GM23338 (cell line): ENCODE data around the gene GARIN1A. TPM values are rescaled to one million over a fixed set of nuclear protein-coding genes. Genes with fewer than 3 reads are reported as not detected.

Experiments used
- ATAC-seq: fragments of 200-7000 bp; cut with Tn5 transposase; 3 replicates; pipeline ENCODE4 v1.9.1; 2020
- DNase-seq: peaks from one replicate; pipeline ENCODE4 v3.0.0-alpha.2; 2015; ENCODE audit warnings: low spot score
- H2AFZ ChIP-seq: fragments of 200-600 bp; sonication (generic); 2 replicates; pipeline ENCODE4 v1.8.0; 2016; ENCODE audit warnings: antibody characterized with exemption, mild to moderate bottlenecking, moderate library complexity
- H3F3A ChIP-seq: fragments of 200-600 bp; sonication (generic); replicated peaks from 2 replicates; pipeline ENCODE4 v1.8.0; 2017; ENCODE audit warnings: antibody characterized with exemption, mixed run types, low read depth
- H3K27ac ChIP-seq: fragments of 200-600 bp; sonication (generic); 2 replicates; pipeline ENCODE4 v1.6.1; 2016; ENCODE audit warnings: low read depth
- H3K27me3 ChIP-seq: fragments of 200-600 bp; sonication (generic); 2 replicates; pipeline ENCODE4 v1.8.0; 2016; ENCODE audit warnings: mild to moderate bottlenecking, mixed run types, moderate library complexity; ENCODE audit not compliant: insufficient read depth
- H3K36me3 ChIP-seq: fragments of 200-600 bp; sonication (generic); 2 replicates; pipeline ENCODE4 v1.8.0; 2016; ENCODE audit warnings: mild to moderate bottlenecking; ENCODE audit not compliant: insufficient read depth
- H3K4me1 ChIP-seq: fragments of 200-600 bp; sonication (generic); 2 replicates; pipeline ENCODE4 v1.8.0; 2016; ENCODE audit warnings: mild to moderate bottlenecking, moderate library complexity; ENCODE audit not compliant: insufficient read depth
- H3K4me2 ChIP-seq: fragments of 200-600 bp; sonication (generic); 2 replicates; pipeline ENCODE4 v1.7.1; 2017; ENCODE audit warnings: mixed run types
- H3K4me3 ChIP-seq: fragments of 200-600 bp; sonication (generic); 2 replicates; pipeline ENCODE4 v1.6.1; 2016; ENCODE audit warnings: mixed run types
- H3K79me2 ChIP-seq: fragments of 200-600 bp; sonication (generic); replicated peaks from 2 replicates; pipeline ENCODE4 v1.8.0; 2017; ENCODE audit warnings: mild to moderate bottlenecking; ENCODE audit not compliant: insufficient read depth
- H3K9me2 ChIP-seq: fragments of 200-600 bp; sonication (generic); 2 replicates; pipeline ENCODE4 v1.8.0; 2017; ENCODE audit not compliant: insufficient read depth
- H4K20me1 ChIP-seq: fragments of 200-600 bp; sonication (generic); replicated peaks from 2 replicates; pipeline ENCODE4 v1.8.0; 2017; ENCODE audit warnings: mild to moderate bottlenecking; ENCODE audit not compliant: insufficient read depth
- H3K27ac Mint-ChIP-seq: 2 replicates; pipeline ENCODE4 v1.8.0; 2020; ENCODE audit warnings: inconsistent platforms, mild to moderate bottlenecking, moderate library complexity, mixed read lengths
- H3K27me3 Mint-ChIP-seq: 3 replicates; pipeline ENCODE4 v1.8.0; 2022; ENCODE audit warnings: low read depth, mild to moderate bottlenecking, moderate library complexity, mixed read lengths, inconsistent platforms; ENCODE audit not compliant: insufficient read depth, poor library complexity
- H3K36me3 Mint-ChIP-seq: 3 replicates; pipeline ENCODE4 v1.8.0; 2021; ENCODE audit warnings: low read depth, mild to moderate bottlenecking, inconsistent platforms, moderate library complexity, mixed read lengths
- H3K4me1 Mint-ChIP-seq: 3 replicates; pipeline ENCODE4 v1.8.0; 2020; ENCODE audit warnings: mild to moderate bottlenecking, inconsistent platforms, mixed read lengths
- H3K4me3 Mint-ChIP-seq: 3 replicates; pipeline ENCODE4 v1.8.0; 2021; ENCODE audit warnings: moderate library complexity, mild to moderate bottlenecking, inconsistent platforms, mixed read lengths
- H3K9me3 Mint-ChIP-seq: 3 replicates; pipeline ENCODE4 v1.8.0; 2020; ENCODE audit warnings: moderate library complexity, mild to moderate bottlenecking, inconsistent platforms, mixed read lengths
- CREB1 ChIP-seq: fragments of 250-450 bp; sonication (Bioruptor Pico); IDR thresholded peaks from 2 replicates; pipeline ENCODE4 v1.5.0; 2020; ENCODE audit warnings: low read depth, mild to moderate bottlenecking, moderate library complexity
- EZH2 ChIP-seq: fragments of 200-600 bp; sonication (generic); IDR thresholded peaks from one replicate; pipeline ENCODE4 v1.8.0; 2017; ENCODE audit warnings: antibody characterized with exemption, mild to moderate bottlenecking, low read depth; ENCODE audit not compliant: unreplicated experiment
- EZH2phosphoT487 ChIP-seq: fragments of 200-600 bp; sonication (generic); IDR thresholded peaks from one replicate; pipeline ENCODE4 v1.8.1; 2018; ENCODE audit warnings: antibody characterized with exemption; ENCODE audit not compliant: unreplicated experiment
- JUNB ChIP-seq: IDR thresholded peaks from one replicate; pipeline ENCODE4 v1.6.1; 2016; ENCODE audit warnings: antibody characterized with exemption; ENCODE audit not compliant: unreplicated experiment
- NANOG ChIP-seq: IDR thresholded peaks from 2 replicates; pipeline ENCODE4 v1.6.1; 2016; ENCODE audit warnings: antibody characterized with exemption, borderline replicate concordance
- POLR2AphosphoS5 ChIP-seq: IDR thresholded peaks from 2 replicates; pipeline ENCODE4 v1.6.1; 2016; ENCODE audit warnings: antibody characterized with exemption, low read depth
- STAT1 ChIP-seq: IDR thresholded peaks from one replicate; pipeline ENCODE4 v1.6.1; 2016; ENCODE audit warnings: antibody characterized with exemption; ENCODE audit not compliant: unreplicated experiment
- ZNF114 ChIP-seq: fragments of 250-450 bp; sonication (Bioruptor Pico); IDR thresholded peaks from 2 replicates; pipeline ENCODE4 v1.5.0; 2020; ENCODE audit warnings: mild to moderate bottlenecking, moderate library complexity
- ZNF331 ChIP-seq: fragments of 250-450 bp; sonication (Bioruptor Pico); IDR thresholded peaks from 2 replicates; pipeline ENCODE4 v1.5.0; 2020; ENCODE audit warnings: low read depth, mild to moderate bottlenecking, moderate library complexity
- polyA plus RNA-seq: library from polyadenylated mRNA; unstranded; fragments of >200 nt; fragmentation: Nextera tagmentation; extraction: Ambion mirVana; gene quantifications from 2 replicates; pipeline ENCODE4 v1.2.1, GENCODE V29; 2016
- total RNA-seq: library from RNA; depleted of rRNA; stranded (reverse); fragments of >200 nt; shearing (Covaris generic); gene quantifications from 2 replicates; pipeline ENCODE4 v1.2.3, GENCODE V29; 2014
- TF ChIP-seq, protein P1 (sequence below): IDR thresholded peaks from one replicate; pipeline ENCODE4 v1.6.1; 2018; ENCODE audit warnings: antibody characterized with exemption; ENCODE audit not compliant: unreplicated experiment
- TF ChIP-seq, protein P2 (sequence below): IDR thresholded peaks from 2 replicates; pipeline ENCODE4 v1.6.1; 2016; ENCODE audit warnings: antibody characterized with exemption
- TF ChIP-seq, protein P3 (sequence below), 2 experiments: fragments of 200-600 bp in 1 of 2; sonication (generic) in 1 of 2; conservative IDR thresholded peaks; 2 replicates each; pipeline versions ENCODE4 v1.5.1 to v1.6.1; 2016 to 2017; ENCODE audit warnings: antibody characterized with exemption in 2 of 2, low read depth in 2 of 2, mild to moderate bottlenecking in 2 of 2, moderate library complexity in 1 of 2
- TF ChIP-seq, protein P4 (sequence below): fragments of 250-450 bp; sonication (Bioruptor Pico); IDR thresholded peaks from 2 replicates; pipeline ENCODE4 v1.5.0; 2020; ENCODE audit warnings: mild to moderate bottlenecking, moderate library complexity

Gene GARIN1A
- total and polyA plus RNA-seq, 2 experiments from 2014 or later = 0.10 TPM; not detected in 1

DNA sequence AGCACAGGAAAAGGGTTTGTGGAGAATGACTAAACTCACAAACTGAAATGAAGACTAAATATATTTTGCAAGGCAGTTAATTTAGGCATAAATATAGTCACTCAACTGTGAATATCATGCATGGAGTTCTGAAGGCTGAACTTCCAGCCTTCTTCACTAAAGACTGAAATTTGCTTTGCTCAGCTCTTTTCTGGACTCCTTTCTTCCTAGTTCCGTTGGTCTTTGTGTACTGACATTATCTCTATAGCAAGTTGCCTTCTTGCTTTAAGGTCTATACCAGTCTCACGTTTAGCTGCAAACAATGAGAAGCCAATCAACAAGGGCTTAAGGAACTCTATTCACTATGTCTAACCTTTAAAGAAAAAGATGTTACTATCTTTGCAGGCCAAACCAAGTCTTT is 22.6 kb downstream of the GARIN1A start:
- H3K4me2 ChIP-seq = no peak overlapping the region
- H2AFZ ChIP-seq = no peak overlapping the region
- H3K36me3 ChIP-seq = no peaks in the 10 kb centered on the region
- no peaks in the 10 kb centered on the region for H4K20me1 ChIP-seq
- peaks cover 13% of the 10 kb centered on the region for H3K27me3 Mint-ChIP-seq
- peaks cover 18% of the 10 kb centered on the region for H3K27me3 ChIP-seq
- no peak overlapping the region for H3K27ac Mint-ChIP-seq
- ATAC-seq (no peak), DNase-seq (no peak)
- no peaks in the 10 kb centered on the region; the same call in 2 of the 3 replicates for H3K36me3 Mint-ChIP-seq
- H3K4me3 ChIP-seq = no peak overlapping the region
- H3F3A ChIP-seq = no peaks in the 10 kb centered on the region
- H3K4me3 Mint-ChIP-seq = no peak overlapping the region
- no peak overlapping the region for H3K27ac ChIP-seq
- H3K9me2 ChIP-seq = peaks cover 4% of the 10 kb centered on the region; the same call in 1 of the 2 replicates
- peaks cover 24% of the 10 kb centered on the region for H3K4me1 Mint-ChIP-seq
- peaks cover 21% of the 10 kb centered on the region; the same call in 1 of the 2 replicates for H3K4me1 ChIP-seq
- H3K9me3 Mint-ChIP-seq = no peaks in the 10 kb centered on the region
- TF ChIP-seq EZH2phosphoT487 (no peak), JUNB (no peak), CREB1 (no peak), ZNF114 (CRISPR knock-in tag) (no peak), NANOG (no peak), STAT1 (no peak), EZH2 (no peak), ZNF331 (CRISPR knock-in tag) (no peak), POLR2AphosphoS5 (no peak)
- TF ChIP-seq, protein P1, sequence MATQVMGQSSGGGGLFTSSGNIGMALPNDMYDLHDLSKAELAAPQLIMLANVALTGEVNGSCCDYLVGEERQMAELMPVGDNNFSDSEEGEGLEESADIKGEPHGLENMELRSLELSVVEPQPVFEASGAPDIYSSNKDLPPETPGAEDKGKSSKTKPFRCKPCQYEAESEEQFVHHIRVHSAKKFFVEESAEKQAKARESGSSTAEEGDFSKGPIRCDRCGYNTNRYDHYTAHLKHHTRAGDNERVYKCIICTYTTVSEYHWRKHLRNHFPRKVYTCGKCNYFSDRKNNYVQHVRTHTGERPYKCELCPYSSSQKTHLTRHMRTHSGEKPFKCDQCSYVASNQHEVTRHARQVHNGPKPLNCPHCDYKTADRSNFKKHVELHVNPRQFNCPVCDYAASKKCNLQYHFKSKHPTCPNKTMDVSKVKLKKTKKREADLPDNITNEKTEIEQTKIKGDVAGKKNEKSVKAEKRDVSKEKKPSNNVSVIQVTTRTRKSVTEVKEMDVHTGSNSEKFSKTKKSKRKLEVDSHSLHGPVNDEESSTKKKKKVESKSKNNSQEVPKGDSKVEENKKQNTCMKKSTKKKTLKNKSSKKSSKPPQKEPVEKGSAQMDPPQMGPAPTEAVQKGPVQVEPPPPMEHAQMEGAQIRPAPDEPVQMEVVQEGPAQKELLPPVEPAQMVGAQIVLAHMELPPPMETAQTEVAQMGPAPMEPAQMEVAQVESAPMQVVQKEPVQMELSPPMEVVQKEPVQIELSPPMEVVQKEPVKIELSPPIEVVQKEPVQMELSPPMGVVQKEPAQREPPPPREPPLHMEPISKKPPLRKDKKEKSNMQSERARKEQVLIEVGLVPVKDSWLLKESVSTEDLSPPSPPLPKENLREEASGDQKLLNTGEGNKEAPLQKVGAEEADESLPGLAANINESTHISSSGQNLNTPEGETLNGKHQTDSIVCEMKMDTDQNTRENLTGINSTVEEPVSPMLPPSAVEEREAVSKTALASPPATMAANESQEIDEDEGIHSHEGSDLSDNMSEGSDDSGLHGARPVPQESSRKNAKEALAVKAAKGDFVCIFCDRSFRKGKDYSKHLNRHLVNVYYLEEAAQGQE = no peak
- TF ChIP-seq, protein P2, sequence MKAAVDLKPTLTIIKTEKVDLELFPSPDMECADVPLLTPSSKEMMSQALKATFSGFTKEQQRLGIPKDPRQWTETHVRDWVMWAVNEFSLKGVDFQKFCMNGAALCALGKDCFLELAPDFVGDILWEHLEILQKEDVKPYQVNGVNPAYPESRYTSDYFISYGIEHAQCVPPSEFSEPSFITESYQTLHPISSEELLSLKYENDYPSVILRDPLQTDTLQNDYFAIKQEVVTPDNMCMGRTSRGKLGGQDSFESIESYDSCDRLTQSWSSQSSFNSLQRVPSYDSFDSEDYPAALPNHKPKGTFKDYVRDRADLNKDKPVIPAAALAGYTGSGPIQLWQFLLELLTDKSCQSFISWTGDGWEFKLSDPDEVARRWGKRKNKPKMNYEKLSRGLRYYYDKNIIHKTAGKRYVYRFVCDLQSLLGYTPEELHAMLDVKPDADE = no peak
- TF ChIP-seq, protein P3, sequence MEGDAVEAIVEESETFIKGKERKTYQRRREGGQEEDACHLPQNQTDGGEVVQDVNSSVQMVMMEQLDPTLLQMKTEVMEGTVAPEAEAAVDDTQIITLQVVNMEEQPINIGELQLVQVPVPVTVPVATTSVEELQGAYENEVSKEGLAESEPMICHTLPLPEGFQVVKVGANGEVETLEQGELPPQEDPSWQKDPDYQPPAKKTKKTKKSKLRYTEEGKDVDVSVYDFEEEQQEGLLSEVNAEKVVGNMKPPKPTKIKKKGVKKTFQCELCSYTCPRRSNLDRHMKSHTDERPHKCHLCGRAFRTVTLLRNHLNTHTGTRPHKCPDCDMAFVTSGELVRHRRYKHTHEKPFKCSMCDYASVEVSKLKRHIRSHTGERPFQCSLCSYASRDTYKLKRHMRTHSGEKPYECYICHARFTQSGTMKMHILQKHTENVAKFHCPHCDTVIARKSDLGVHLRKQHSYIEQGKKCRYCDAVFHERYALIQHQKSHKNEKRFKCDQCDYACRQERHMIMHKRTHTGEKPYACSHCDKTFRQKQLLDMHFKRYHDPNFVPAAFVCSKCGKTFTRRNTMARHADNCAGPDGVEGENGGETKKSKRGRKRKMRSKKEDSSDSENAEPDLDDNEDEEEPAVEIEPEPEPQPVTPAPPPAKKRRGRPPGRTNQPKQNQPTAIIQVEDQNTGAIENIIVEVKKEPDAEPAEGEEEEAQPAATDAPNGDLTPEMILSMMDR (conservative IDR thresholded peaks at IDR 0.05; ENCODE audit: low read depth in 2 of 2) = no peak
- TF ChIP-seq, protein P4, sequence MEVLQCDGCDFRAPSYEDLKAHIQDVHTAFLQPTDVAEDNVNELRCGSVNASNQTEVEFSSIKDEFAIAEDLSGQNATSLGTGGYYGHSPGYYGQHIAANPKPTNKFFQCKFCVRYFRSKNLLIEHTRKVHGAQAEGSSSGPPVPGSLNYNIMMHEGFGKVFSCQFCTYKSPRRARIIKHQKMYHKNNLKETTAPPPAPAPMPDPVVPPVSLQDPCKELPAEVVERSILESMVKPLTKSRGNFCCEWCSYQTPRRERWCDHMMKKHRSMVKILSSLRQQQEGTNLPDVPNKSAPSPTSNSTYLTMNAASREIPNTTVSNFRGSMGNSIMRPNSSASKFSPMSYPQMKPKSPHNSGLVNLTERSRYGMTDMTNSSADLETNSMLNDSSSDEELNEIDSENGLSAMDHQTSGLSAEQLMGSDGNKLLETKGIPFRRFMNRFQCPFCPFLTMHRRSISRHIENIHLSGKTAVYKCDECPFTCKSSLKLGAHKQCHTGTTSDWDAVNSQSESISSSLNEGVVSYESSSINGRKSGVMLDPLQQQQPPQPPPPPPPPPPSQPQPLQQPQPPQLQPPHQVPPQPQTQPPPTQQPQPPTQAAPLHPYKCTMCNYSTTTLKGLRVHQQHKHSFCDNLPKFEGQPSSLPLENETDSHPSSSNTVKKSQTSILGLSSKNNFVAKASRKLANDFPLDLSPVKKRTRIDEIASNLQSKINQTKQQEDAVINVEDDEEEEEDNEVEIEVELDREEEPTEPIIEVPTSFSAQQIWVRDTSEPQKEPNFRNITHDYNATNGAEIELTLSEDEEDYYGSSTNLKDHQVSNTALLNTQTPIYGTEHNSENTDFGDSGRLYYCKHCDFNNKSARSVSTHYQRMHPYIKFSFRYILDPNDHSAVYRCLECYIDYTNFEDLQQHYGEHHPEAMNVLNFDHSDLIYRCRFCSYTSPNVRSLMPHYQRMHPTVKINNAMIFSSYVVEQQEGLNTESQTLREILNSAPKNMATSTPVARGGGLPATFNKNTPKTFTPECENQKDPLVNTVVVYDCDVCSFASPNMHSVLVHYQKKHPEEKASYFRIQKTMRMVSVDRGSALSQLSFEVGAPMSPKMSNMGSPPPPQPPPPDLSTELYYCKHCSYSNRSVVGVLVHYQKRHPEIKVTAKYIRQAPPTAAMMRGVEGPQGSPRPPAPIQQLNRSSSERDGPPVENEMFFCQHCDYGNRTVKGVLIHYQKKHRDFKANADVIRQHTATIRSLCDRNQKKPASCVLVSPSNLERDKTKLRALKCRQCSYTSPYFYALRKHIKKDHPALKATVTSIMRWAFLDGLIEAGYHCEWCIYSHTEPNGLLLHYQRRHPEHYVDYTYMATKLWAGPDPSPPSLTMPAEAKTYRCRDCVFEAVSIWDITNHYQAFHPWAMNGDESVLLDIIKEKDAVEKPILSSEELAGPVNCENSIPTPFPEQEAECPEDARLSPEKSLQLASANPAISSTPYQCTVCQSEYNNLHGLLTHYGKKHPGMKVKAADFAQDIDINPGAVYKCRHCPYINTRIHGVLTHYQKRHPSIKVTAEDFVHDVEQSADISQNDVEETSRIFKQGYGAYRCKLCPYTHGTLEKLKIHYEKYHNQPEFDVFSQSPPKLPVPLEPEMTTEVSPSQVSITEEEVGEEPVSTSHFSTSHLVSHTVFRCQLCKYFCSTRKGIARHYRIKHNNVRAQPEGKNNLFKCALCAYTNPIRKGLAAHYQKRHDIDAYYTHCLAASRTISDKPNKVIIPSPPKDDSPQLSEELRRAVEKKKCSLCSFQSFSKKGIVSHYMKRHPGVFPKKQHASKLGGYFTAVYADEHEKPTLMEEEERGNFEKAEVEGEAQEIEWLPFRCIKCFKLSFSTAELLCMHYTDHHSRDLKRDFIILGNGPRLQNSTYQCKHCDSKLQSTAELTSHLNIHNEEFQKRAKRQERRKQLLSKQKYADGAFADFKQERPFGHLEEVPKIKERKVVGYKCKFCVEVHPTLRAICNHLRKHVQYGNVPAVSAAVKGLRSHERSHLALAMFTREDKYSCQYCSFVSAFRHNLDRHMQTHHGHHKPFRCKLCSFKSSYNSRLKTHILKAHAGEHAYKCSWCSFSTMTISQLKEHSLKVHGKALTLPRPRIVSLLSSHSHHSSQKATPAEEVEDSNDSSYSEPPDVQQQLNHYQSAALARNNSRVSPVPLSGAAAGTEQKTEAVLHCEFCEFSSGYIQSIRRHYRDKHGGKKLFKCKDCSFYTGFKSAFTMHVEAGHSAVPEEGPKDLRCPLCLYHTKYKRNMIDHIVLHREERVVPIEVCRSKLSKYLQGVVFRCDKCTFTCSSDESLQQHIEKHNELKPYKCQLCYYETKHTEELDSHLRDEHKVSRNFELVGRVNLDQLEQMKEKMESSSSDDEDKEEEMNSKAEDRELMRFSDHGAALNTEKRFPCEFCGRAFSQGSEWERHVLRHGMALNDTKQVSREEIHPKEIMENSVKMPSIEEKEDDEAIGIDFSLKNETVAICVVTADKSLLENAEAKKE (CRISPR knock-in tag) = no peak
- H3K79me2 ChIP-seq = no peaks in the 10 kb centered on the region
